NCI-H1436 (cell line): Measurements from ENCODE around the gene SMU1.

ENCODE experiments used
- DNase-seq: peaks from one replicate; lab custom pipeline; 2025; lab: John Stamatoyannopoulos, UW

Gene SMU1

DNA sequence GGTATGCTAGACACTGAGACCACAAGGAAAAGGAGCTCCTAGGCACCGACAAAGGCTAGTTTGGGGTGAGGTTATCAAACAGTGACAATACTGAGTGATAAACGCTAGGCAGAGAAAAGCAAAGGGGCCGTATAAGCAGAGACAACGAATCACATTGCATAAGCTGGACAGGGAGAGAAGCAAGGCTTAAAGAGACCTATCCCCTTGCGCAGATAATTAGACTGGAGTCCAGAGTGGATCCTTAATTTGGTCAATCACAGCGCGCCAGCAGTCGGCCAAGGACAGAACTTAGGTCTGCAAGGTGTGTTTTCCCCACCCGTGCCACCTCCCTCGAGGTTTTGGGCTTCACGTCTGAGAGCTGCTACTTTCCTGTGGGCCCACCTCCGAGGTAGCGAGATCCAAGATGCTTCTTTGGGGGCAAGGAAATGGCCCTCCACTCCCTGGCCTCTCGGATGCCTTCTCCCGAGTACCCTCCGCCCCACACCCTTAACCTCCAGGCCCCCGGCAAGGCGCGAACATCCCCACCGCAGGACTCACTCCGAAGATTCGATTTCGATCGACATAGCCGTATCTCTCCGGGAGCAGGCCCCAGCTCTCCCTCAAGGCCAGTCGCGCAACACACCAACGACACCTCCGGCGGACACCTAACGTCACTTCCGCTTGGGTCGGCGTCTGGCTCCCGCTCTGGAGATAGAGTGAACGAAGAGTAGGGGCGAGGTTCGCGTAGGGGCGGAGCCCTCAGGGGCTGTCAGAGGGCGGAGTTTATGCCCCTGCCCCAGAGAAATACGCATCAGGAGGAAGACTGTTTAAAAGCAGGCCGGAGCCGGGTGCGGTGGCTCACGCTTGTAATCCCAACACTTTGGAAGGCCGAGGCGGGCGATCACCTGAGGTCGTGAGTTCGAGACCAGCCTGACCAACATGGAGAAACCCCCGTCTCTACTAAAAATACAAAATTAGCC is at the start of gene SMU1:
Gene SMU1 (minus strand): TSS at position 629 of the 959 bp plus-strand sequence. CDS start 66 bp downstream, at position 563.
- peak; percentile 98 for DNase-seq

DNA sequence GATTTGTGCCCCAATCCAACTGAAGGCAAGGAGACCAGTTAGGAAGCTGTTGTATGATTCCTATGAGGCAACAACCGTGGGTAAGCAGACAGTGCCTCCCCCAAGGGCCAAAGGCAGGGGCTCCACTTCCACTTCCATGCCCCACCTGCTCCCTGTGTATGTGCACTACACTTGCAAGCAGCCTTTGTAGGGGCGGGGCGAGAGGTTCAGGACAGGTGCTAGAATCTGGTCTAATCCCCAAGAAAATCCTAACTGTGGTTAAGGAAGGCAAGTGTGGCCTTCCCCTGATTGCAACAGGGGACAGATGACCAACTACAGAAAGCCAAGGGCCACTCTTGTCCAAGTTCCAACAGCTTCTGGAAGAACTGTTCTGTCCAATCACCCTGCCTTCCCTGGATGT is 49.0 kb upstream of the SMU1 start:
- DNase-seq, result no peak

DNA sequence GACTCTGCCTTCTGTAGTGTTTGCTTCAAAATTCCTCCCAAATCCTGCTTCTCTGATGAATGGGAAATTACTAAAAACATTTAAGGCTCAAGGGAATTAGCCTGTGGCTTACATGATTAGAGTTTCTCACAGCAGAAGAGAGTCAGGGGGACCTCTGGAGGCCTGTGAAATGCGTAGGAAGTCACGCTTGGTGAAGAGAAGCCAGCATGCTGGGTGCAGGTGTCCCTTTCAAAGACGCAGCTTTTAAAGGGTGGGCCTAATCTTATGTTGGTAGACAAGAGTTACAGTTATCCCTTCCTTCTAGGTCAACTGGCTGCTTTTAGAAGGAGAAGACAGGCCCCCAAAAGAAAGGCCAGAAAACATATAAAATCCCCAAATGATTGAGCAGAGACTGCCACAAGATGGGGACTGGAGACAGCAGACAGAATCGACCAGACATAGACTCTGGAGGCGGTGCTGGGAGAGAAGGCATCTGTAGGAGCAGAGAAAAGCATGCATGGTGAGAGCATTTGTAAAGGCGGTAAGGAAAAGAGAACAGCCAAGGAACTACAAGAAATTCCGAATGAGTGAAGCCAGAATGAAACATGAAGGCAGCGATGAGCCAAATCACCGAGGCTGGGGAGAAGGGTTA is 48.4 kb upstream of the SMU1 start:
- no peak for DNase-seq

DNA sequence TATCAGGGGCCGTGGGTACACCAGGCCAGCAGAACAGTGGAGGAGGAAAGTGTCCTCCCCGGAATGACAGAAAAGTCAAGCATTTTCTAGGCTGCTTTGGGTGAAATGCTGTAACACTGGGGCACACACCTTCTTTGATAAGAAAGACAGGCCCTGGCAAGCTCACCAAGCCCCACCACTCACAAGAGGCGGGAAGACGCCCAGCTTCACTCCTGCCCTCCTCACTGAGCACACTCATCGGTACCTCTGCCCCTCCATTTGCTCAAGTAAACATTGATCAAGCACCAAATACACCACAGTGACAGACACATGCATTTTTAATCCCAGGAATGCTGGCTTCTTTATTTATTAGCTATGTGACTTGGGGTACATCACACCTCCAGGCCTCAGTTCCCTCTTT is 47.6 kb upstream of the SMU1 start:
- no peak for DNase-seq

DNA sequence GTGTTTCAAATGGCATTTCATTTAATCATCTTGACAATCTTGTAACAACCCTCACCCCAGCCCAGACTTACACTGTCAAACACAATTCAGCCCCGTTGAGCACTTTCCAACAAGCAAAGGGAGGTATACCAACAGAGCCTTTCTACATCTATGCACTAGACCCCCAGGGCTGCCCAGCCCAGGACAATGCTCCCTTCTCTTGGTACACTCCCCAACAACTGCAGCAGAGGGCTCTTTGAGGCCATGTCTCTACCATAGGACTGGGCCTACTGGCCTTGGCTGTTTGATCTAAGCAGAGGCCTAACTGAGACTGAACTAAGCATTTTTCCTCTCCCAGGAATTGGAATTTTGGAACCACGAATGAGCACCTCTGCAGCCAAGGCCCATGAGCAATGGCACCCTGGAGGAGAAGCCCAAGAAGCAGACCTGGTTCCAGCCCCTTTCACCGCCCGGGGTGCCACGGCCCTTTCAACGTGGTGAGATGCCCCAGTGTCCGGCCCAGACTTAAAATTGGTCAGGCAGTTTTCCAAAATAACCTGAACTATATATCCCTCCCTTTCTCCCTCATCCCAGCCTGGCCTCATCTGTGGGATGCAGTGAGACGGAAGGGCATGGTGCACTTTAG is 47.0 kb upstream of the SMU1 start:
- no peak for DNase-seq

DNA sequence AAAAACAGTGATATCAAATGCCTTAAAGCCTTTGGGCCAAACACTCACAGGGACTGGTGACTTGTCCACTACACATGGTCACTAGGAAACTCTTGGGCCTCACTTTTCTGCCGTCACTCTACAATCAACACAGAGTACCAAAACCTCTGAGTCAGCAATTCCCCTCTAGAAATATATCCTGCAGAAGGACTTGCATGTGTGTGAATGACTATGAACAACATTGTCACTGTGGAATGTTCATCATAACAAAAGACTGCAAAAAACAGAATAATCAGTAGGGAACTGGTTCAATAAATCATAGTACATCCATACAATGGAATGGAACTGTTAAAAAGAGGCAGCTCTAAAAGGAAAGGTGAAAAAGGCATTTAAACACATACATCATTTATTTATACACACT is 44.1 kb upstream of the SMU1 start:
- DNase-seq, result no peak

DNA sequence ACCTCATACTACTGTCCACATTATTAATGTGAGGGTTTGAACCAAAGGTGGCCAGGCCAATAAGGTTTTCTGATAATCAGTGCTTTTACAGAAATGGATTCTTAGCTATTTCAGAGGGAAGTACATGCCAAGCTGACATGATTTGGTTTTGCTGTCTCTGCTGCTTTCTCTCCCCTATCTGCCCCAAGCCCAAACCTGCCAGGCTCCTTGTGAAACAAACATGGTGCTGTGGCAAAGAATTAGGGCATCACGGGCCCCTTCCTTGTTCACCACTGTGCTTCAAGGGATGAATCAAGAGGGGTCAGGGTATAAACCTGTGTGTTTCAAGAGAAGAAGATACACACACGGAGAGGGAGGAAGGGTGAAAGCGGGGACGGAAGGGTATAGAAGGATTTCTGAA is 41.3 kb upstream of the SMU1 start:
- no peak for DNase-seq

DNA sequence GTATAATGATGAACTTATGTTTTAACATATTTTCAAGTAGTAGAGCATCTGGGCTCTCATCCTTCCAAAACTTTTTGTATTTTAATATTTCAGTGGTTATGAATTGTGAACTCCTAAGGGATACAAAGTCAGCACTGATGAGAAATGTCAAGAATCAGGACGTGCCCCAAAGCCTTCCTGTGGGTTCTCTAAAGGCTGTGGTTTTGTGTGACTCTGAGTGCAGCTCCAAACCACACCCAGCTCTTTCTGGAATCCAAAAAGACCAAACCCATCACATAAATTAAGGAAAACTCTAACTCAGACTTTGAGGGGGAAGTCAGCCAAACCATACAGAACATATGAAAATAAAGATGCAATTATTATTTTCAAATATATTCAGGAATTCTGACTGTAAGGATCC is 40.8 kb upstream of the SMU1 start:
- DNase-seq, result no peak

DNA sequence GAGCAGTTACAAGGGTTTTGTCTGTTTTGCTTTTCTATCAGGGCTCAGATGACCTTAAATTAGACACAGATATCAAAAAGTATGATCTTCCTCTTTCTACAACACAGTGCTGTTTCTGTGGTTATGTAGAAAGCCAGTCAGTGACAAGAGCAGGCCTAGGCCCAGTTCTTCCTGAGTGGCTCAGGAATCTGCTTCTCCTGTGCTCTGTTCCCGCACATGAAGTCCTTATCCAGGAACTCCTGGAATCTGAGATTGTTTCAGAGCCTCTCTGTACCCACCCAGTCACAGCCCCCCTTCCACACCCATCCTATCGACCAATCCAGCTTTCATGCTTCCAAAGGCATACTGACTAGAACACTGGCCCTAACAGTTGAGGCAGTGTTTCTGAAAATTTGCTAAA is 40.4 kb upstream of the SMU1 start:
- DNase-seq, result no peak

DNA sequence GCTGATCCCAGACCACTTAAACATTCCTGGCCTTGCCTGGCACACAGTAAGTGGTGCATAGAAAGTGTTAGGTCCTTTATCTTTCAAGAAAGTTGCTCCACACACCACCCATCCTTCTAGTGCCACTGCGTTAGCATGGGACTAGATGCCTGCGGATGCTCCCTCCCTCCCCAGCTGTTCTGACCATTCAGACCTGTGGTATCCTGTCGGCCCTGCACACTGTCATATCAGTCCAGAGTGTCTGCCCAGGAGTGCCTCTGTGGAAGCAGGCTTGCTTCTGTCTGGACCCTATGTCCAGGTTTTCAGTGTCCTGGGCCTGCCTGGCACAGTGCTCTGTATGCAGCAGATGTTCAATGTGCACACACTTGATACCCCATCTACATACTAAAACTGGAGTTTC is 38.3 kb upstream of the SMU1 start:
- no peak for DNase-seq

DNA sequence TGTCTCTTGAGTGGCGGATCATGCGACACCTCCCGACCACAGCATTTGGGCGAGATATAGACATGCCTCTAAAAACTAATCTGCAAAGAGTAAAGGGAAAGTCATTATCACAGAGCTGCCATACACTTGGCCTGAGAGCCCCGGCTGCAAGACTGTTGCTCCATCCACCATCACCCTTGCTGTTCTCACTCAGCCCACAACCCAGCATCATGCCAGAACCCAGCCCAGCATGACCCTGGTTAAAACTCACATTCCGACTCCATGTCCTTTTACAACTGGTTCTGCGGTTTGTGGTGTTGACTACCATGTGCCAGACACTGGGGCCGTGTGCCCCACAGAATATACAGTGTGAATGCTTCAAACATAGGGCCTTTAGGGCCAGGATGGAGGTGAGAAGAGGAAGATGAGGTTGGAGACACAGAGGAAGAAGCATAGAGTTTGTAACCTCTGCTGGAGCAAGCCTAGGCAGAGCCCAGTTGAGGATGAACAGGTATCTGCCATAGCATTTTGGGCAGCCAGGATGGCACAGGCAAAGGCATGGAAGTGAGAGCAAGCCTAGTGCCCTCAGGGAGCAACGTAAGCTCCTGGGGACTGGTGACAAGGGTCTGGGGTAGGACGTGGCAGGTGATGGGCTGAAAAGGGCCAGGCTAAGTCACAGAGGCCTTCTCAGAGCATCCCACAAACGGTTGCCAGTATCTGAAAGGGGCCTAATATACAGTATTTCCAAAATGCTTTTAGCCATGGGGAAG is 37.5 kb upstream of the SMU1 start:
- DNase-seq, result no peak

DNA sequence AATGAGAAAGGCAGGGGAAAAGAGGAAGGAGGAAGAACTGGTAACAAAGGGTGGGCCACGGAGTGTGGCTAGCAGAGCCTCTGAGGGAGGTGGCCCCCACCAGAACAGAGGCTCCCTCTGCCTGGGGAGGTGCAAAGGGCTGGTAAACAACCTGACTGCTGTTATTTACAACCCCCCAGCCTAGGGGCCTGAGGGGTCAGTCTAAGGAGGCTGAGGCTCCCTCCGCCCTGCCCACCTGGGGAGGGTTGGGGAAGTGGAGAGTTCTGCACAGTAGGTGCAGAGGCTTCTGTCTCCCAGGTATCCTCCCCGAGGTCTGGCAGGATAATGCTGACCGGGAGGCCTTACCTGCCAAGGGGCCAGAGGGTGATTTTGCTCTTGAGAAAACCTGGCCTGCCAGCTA is 35.6 kb upstream of the SMU1 start:
- no peak for DNase-seq

DNA sequence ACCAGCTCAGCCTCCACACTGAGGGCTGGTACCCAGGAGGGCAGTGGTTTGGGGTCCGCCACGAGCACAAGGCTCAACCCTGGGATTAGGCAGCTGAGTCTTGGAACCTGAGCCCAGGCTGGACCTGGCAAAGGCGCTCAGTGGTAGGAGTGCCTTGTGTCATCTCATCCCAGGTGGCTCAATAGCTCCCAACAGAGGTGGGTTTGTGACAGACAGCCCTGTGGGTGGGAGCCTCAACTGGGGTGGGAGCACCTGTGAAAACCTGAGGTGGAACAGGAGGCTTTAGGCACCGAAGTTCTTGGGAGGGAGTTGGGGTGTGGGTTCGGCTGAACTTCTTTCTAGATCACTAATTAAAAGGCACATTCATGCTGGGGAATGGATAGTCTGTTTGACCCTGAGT is 35.2 kb upstream of the SMU1 start:
- no peak for DNase-seq

DNA sequence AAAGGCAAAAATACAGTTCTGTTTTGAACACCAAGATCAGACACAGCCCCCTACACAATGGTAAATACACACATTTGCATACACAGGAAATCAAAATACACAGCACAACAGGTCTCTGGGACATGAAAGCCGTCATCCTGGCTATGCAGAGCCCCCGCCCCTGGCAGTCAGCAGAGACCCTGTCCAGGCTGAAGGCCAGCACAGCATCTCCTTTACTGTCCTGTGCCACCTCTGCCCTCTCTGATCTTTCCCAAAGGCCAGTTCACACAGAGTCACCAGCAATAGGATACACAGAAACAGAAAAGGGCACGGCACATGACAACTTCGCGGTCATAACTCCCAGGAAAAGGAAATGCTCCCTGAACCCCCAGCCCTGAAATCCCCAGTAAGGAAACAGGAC is 34.2 kb upstream of the SMU1 start:
- DNase-seq, result no peak

DNA sequence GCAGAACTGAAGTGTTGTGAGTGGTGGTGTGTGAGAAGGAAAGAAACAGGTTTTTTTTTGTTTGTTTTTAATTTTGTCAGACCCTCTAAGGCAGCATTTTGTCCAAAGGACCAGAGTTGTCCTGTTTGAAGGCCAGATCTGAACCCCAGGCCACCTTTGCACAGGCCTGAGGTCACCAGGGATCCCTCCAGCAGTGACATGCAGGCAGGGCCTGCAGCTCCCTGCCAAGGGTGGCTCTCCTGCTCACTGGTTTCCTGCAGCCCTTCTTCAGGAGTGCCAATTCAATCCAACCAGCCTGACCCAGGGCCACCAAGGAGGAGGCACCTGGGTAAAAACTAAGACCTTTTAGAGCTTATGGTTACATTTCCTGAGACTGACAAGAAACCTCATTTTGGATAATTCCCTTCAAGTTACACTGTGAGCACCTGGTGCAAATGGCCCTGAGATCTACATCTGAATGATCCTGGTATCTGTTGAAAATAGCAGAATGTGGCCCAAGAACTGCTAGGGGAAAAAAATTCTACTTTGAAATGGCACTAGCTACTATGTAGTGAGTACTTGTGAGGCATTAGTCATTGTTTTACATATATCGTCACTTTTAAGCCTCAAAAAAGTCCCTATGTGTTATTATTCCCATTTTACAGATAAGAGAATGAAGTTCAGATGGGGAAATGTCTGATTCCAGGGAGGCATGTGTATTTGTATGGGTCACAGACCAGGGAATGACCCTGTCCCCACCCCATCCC is 33.5 kb upstream of the SMU1 start:
- no peak for DNase-seq

DNA sequence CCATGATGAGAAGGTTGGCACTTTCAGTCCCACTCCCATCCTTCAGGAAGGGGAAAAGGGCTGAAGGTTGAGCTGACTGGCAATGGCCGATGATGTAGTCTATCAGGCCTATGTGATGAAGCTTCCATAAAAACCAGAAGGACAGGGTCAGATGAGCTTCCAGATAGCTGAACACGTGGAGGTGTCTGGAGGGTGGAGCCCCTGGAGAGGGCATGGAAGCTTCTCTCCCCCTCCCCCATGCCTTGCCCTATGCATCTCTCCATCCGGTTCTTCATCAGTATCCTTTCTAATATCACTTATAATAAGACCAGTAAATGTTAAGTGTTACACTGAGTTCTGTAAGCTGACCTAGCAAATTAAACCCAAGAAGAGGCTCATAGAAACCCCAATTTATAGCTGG is 32.6 kb upstream of the SMU1 start:
- no peak for DNase-seq

DNA sequence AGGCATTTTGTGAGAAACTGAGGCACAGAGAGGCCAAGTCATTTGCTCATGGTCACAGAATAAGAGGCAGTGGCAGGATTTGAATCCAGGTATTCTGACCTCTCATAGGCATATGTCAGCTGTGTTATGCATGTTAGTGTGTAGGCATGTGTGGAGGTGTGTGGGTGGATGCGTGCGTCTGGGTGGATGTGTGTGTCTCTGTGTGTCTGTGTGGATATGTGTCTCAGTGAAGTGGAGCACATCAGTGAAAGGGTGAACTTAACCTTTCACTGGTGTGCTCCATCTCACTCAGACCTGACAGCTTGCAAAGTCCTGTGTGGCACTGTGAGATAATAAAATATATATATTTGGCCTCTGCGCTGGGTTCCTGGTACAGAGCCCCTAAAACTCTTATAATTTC is 32.0 kb upstream of the SMU1 start:
- DNase-seq, result no peak

DNA sequence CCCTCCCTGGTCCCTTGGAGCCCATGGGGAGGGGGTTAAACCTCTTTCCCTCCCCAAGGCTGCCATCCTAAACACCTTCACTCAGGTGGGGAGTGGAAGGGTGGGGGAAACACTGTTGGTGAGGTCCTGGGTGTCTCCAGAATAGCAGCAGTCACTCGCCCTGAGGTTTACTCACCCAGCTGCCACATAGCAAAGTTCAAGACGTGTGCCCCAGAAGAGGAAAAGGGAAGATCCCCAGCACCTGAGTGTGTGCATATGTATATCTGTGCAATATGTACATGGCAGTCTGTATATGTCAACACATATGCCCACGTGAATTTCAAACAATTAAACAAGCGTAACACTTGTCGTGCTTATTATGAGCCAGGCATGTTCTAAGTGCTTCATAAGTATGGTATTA is 31.3 kb upstream of the SMU1 start:
- no peak for DNase-seq

DNA sequence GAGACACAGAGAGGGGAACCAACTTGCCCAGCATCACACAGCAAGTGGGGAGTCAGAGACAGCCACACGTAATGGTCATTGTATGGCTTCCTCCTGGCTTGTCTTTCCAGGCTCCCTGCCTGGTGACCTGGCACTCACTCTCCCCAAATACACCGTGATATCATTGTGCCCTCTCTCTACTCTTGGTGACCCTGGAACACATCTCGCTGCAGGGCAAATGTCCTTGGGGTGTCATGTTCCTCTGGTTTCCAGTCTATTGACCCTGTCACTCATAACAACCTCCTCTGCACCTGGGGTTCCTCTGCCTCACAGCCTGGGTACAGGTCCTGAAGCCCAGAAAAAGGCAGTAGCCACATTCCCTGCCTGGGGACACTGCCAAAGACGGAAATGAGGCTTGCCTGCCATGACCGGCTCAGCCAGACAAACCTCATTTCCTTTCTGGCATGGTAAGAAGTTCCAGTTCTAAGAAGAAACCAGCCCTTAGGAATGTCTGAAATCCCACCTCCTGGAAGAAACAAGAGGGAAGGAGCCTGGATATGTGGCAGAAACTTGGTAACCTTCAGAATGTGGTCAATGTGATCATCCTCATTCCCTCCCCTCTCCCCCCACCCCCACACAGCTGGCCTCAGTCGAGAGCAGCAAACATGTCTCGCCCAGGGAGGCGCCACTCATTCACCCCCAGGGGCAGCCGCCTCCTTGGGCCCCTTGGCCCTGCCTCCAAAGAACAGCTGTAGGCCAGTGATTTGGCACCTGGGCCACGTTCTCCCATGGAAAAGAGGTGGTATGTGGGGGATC is 30.6 kb upstream of the SMU1 start:
- no peak for DNase-seq

DNA sequence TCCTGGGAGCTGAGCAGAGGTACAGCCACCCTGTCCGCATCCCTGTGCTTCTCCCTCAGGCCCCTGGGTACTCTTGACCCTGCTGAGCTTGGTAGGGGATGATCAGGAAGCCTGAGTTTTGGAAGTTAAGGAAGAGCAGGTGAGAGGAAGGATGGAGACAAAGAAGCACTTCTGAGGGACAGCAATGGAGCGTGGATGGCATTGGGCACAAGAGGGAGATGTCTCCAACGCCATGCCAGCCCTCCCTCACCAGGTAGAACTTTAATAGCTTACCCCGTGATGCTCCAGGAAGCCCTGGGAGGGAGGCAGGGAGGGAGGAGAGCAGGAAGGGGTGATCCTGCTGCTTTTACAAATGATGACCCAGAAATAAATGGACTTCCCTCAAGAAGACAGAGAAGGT is 29.9 kb upstream of the SMU1 start:
- no peak for DNase-seq

DNA sequence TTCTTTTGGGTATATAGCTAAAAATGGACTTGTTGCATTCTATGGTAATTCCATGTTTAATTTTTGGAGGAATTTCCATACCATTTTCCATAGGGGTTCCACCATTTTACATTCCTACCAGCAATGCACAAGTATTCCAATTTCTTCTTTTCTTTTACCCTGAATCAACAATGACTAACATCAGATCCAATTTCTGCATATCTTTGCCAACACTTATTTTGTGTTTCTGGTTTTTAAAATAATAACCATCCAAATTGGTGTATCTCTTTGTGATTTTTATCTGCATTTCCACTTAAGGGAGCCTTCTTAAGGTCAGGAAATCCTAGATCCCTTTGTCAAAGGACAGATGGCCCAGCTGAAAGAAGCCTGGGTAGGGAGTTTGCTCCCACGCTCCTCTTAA is 29.5 kb upstream of the SMU1 start:
- no peak for DNase-seq
